Activated CD4-positive, alpha-beta T cell treated with anti-CD3 and anti-CD28 coated beads, Interleukin-2, amount 10 ng/mL, durations not matched to agents 24 days and 14 days (primary cell): ENCODE results near the gene ATP9B. TPM values are rescaled to one million over a fixed set of nuclear protein-coding genes. Genes with fewer than 3 reads are reported as not detected.
"Not testable (repeated sequence)": the region's sequence is repeated elsewhere in the genome, so short reads cannot be mapped to it uniquely, and the experiment has no call there.

Experiments used
- DNase-seq: peaks from one replicate; pipeline ENCODE4 v3.0.0; 2022
- H3K27ac Mint-ChIP-seq: one replicate; pipeline ENCODE4 v1.8.0; 2022; ENCODE audit warnings: mild to moderate bottlenecking, mixed read lengths
- H3K27me3 Mint-ChIP-seq: one replicate; pipeline ENCODE4 v1.8.0; 2022; ENCODE audit warnings: mixed read lengths
- H3K36me3 Mint-ChIP-seq: one replicate; pipeline ENCODE4 v1.8.0; 2022; ENCODE audit warnings: low read depth, mild to moderate bottlenecking, mixed read lengths
- H3K4me1 Mint-ChIP-seq: one replicate; pipeline ENCODE4 v1.8.0; 2021; ENCODE audit warnings: mixed read lengths
- H3K4me3 Mint-ChIP-seq: one replicate; pipeline ENCODE4 v1.8.0; 2022; ENCODE audit warnings: mild to moderate bottlenecking, moderate library complexity, mixed read lengths
- H3K9me3 Mint-ChIP-seq: one replicate; pipeline ENCODE4 v1.8.0; 2021; ENCODE audit warnings: mixed read lengths
- intact Hi-C: fragments of 100-400 bp; cut with micrococcal nuclease; formaldehyde crosslinking; loops from one replicate; pipeline ENCODE4 v1.15.1; 2023
- total RNA-seq: library from RNA; stranded (reverse); gene quantifications from 2 replicates; pipeline ENCODE4 v1.2.3, GENCODE V29; 2022

The ATP9B gene
- total RNA-seq, 1 donor from 2014 or later: 30.3 TPM

GRCh38 chr18:79258447-79258846 lies 189.3 kb downstream of the ATP9B start:
- intact Hi-C loops: no loop called here
- H3K4me3 Mint-ChIP-seq: no peak overlapping the region
- no peaks in the 10 kb centered on the region for H3K4me1 Mint-ChIP-seq
- DNase-seq: peak; percentile 25
- no peaks in the 10 kb centered on the region for H3K36me3 Mint-ChIP-seq
- no peaks in the 10 kb centered on the region for H3K27me3 Mint-ChIP-seq
- no peak overlapping the region for H3K27ac Mint-ChIP-seq
- no peaks in the 10 kb centered on the region for H3K9me3 Mint-ChIP-seq

DNA sequence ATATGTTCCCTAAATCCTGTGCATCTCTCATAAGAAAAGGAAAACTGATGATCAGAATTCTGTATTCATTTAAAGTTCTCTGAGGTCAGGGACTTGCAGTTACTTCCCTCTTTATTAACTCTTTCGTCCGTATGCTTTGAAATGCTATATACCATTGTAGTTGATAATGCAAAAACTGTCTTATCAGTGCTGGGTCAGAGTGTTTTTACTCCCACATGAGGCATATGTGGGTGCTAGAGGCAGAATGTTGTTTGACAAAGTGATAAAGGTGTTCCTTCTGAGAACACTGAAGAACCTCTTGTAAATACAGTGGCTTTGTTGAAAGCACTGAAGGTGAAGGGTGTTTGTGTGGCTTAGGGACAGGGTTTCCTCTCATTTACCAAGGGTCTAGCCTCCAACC lies 190.0 kb downstream of the ATP9B start:
- Mint-ChIP-seq H3K9me3 (no peaks in the 10 kb centered on the region), H3K27me3 (no peaks in the 10 kb centered on the region), H3K4me1 (no peaks in the 10 kb centered on the region), H3K27ac (no peak overlapping the region), H3K4me3 (no peak overlapping the region), H3K36me3 (no peaks in the 10 kb centered on the region)
- intact Hi-C loops: no loop called here
- DNase-seq: peak; percentile 36

DNA sequence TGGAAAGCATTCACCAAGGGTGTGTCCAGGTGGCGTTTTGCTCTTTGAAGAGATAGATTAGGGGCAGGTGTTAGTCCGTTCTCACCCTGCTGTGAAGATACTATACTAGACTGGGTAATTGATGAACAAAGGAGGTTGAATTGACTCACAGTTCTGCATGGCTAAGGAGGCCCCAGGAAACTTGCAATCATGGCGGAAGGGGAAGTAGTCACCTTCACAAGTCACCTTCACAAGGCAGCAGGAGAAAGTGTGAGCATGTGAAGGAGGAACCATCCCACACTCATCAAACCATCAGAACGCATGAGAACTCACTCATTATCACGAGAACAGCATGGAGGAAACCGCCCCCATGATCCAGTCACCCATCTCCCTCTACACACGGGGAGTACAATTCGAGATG lies 190.8 kb downstream of the ATP9B start:
- peak; percentile 40 for DNase-seq
- Mint-ChIP-seq H3K4me3 (no peak overlapping the region), H3K27me3 (no peaks in the 10 kb centered on the region), H3K36me3 (no peaks in the 10 kb centered on the region), H3K27ac (no peak overlapping the region), H3K4me1 (no peaks in the 10 kb centered on the region), H3K9me3 (peaks cover 2% of the 10 kb centered on the region)
- intact Hi-C loops: no loop called here

GRCh38 chr18:79260510-79260909 lies 191.3 kb downstream of the ATP9B start:
- Mint-ChIP-seq H3K27me3 (no peaks in the 10 kb centered on the region), H3K9me3 (peaks cover 6% of the 10 kb centered on the region), H3K4me1 (no peaks in the 10 kb centered on the region), H3K27ac (no peak overlapping the region), H3K4me3 (no peak overlapping the region), H3K36me3 (peaks cover 1% of the 10 kb centered on the region)
- DNase-seq: no peak
- intact Hi-C loops: no loop called here

DNA sequence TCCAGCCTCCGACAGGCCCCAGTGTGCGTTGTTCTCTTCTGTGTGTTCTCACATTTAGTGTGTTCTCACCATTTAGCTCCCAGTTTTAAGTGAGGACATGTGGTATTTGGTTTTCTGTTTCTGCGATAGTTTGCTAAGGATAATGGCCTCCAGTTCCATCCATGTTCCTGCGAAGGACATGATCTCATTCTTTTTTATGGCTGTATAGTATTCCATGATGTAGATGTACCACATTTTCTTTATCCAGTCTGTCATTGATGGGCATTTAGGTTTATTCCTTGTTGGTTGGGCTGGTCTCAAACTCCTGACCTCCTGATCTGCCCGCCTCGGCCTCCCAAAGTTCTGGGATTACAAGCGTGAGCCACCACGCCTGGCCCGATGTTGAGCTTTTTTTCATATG lies 195.9 kb downstream of the ATP9B start:
- H3K36me3 Mint-ChIP-seq, H3K27me3 Mint-ChIP-seq, intact Hi-C loops, DNase-seq, H3K27ac Mint-ChIP-seq, H3K4me1 Mint-ChIP-seq, H3K4me3 Mint-ChIP-seq: not testable (repeated sequence)
- H3K9me3 Mint-ChIP-seq: peaks cover 11% of the 10 kb centered on the region

DNA sequence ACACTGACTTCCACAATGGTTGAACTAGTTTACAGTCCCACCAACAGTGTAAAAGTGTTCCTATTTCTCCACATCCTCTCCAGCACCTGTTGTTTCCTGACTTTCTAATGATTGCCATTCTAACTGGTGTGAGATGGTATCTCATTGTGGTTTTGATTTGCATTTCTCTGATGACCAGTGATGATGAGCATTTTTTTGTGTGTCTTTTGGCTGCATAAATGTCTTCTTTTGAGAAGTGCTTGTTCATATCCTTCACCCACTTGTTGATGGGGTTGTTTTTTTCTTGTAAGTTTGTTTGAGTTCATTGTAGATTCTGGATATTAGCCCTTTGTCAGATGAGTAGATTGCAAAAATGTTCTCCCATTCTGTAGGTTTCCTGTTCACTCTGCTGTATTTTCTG lies 202.6 kb downstream of the ATP9B start:
- H3K27ac Mint-ChIP-seq, intact Hi-C loops, H3K9me3 Mint-ChIP-seq, DNase-seq, H3K4me3 Mint-ChIP-seq, H3K27me3 Mint-ChIP-seq: not testable (repeated sequence)
- Mint-ChIP-seq H3K4me1 (peaks cover 14% of the 10 kb centered on the region), H3K36me3 (peaks cover 12% of the 10 kb centered on the region)

- no peak for DNase-seq
- no peak overlapping the region for H3K27ac Mint-ChIP-seq
These were observed 203.7 kb downstream of the ATP9B start for GRCh38 chr18:79272916-79273315.

DNA sequence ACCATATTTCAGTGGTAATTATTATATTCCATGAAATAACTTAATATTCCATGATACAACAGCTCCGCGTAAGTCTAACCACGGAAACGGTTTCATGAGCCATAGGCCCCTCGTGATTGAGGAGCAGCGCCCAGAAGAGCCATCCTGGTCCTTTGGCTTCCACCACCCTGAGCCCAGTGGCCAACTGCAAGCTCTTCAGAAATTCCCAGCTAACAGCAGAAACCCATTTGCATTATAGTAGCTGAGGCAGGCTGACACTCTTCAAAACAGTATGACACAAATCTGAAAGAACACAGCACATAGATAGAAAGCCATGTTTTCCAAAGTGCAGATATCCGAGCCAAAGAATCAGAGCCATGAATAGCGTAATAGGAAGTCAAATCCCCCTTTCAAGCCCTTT lies 205.6 kb downstream of the ATP9B start:
- Mint-ChIP-seq H3K4me3 (no peak overlapping the region), H3K27me3 (no peaks in the 10 kb centered on the region), H3K27ac (no peak overlapping the region), H3K36me3 (peaks cover 12% of the 10 kb centered on the region), H3K9me3 (no peaks in the 10 kb centered on the region), H3K4me1 (peaks cover 14% of the 10 kb centered on the region)
- DNase-seq: no peak
- intact Hi-C loops: no loop called here

More at GRCh38 chr18:79272916-79273315, 203.7 kb downstream of the ATP9B start:
- H3K4me3 Mint-ChIP-seq: no peak overlapping the region
- no peaks in the 10 kb centered on the region for H3K27me3 Mint-ChIP-seq
- H3K9me3 Mint-ChIP-seq: no peaks in the 10 kb centered on the region
- peaks cover 14% of the 10 kb centered on the region for H3K4me1 Mint-ChIP-seq
- intact Hi-C loops: no loop called here
- peaks cover 12% of the 10 kb centered on the region for H3K36me3 Mint-ChIP-seq

- no peak for DNase-seq
- intact Hi-C loops: no loop called here
- peaks cover 12% of the 10 kb centered on the region for H3K36me3 Mint-ChIP-seq
- no peak overlapping the region for H3K4me3 Mint-ChIP-seq
- H3K9me3 Mint-ChIP-seq: no peaks in the 10 kb centered on the region
- peaks cover 14% of the 10 kb centered on the region for H3K4me1 Mint-ChIP-seq
- no peaks in the 10 kb centered on the region for H3K27me3 Mint-ChIP-seq
- H3K27ac Mint-ChIP-seq: no peak overlapping the region
These were observed 206.3 kb downstream of the ATP9B start for GRCh38 chr18:79275461-79275860.

DNA sequence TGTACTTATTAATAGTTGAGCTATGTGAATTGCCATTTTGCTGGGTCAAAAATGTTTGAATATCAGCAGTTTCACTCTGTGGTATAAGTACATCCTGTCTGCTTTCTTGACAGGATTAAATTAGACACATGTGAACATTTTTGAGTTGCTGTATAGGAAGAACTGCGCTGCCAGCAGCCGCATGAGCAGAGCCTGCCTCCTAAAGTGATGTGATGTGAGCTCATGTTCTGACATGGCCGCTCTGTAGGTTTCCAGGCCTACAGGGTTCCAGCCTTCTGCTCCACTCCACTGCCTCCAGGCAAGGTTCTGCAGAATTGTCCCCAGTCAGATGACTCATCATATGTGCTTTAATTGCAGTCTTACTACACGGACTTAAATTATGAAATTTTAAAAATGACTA lies 206.8 kb downstream of the ATP9B start:
- peak; percentile 54 for DNase-seq
- Mint-ChIP-seq H3K4me1 (peaks cover 14% of the 10 kb centered on the region), H3K4me3 (no peak overlapping the region), H3K36me3 (peaks cover 10% of the 10 kb centered on the region), H3K27me3 (no peaks in the 10 kb centered on the region), H3K9me3 (no peaks in the 10 kb centered on the region), H3K27ac (no peak overlapping the region)
- intact Hi-C loops: no loop called here

DNA sequence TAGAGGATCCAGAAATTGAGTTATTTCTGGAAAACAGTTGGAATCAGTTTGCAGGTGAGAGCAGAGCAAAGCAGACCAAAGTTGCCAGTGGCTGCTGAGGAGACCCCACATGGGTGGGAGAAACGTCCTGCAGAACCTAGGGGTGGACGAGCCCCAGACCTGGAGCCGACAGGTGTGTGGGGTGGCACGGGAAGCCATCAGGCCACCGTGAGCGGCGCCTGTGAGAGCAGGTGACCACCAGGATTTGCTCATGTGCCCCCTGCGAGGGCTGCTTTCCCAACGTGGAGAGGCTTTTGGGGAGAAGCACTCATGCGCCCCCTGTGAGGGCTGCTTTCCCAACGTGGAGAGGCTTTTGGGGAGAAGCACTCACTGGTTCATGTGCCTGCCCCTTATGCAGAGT lies 209.7 kb downstream of the ATP9B start:
- Mint-ChIP-seq H3K4me3 (no peak overlapping the region), H3K36me3 (peaks cover 1% of the 10 kb centered on the region), H3K27me3 (no peaks in the 10 kb centered on the region), H3K9me3 (no peaks in the 10 kb centered on the region), H3K27ac (no peak overlapping the region), H3K4me1 (peaks cover 14% of the 10 kb centered on the region)
- DNase-seq: peak; percentile 49
- intact Hi-C loops: no loop called here

DNA sequence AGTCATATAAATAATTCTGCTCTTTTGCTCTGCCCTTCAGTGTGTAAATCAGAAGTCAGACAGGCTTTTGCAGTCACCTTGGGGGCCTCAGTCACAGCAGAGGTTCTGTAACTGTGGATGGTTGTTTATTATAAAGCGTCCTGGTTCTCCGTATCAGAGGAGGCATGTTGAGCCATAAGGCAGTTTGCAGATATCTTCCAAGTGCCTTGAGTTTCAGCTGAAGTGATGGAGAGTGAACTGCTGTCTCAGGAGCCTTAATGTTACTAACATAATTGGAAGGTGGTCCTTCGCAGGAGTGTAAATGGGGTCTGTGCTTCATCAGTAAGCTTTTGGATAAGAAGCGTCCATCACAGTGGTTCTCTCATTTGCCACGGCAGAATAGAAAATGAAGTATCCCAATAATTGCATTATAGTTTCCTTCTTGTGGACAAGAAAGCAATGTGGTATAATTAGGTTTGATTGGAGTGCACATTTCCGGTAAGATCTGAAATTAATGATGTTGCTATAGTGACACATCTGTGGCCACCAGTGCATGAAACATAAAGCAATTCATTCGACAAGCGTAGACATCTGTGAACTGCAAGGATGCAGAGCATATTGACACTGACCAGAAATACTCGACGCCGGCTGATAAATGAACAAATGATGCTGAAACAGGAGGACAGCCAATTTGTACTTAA lies 214.1 kb downstream of the ATP9B start:
- DNase-seq: peak; percentile 26
- Mint-ChIP-seq H3K27ac (no peak overlapping the region), H3K36me3 (peaks cover 6% of the 10 kb centered on the region), H3K4me3 (no peak overlapping the region), H3K9me3 (peaks cover 2% of the 10 kb centered on the region), H3K27me3 (no peaks in the 10 kb centered on the region), H3K4me1 (no peaks in the 10 kb centered on the region)
- intact Hi-C loops: no loop called here

- DNase-seq: peak; percentile 8
- no peaks in the 10 kb centered on the region for H3K27me3 Mint-ChIP-seq
- no peaks in the 10 kb centered on the region for H3K4me1 Mint-ChIP-seq
- peaks cover 2% of the 10 kb centered on the region for H3K9me3 Mint-ChIP-seq
- H3K27ac Mint-ChIP-seq: no peak overlapping the region
- H3K36me3 Mint-ChIP-seq: peaks cover 6% of the 10 kb centered on the region
- intact Hi-C loops: no loop called here
- no peak overlapping the region for H3K4me3 Mint-ChIP-seq
These were observed 214.7 kb downstream of the ATP9B start for GRCh38 chr18:79283929-79284328.

DNA sequence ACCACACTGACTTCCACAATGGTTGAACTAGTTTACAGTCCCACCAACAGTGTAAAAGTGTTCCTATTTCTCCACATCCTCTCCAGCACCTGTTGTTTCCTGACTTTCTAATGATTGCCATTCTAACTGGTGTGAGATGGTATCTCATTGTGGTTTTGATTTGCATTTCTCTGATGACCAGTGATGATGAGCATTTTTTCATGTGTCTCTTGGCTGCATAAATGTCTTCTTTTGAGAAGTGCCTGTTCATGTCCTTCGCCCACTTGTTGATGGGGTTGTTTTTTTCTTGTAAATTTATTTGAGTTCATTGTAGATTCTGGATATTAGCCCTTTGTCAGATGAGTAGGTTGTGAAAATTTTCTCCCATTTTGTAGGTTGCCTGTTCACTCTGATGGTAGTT lies 216.0 kb downstream of the ATP9B start:
- H3K9me3 Mint-ChIP-seq, H3K27me3 Mint-ChIP-seq, H3K36me3 Mint-ChIP-seq, H3K4me1 Mint-ChIP-seq, H3K27ac Mint-ChIP-seq, intact Hi-C loops, H3K4me3 Mint-ChIP-seq: not testable (repeated sequence)
- DNase-seq: peak; percentile 1

- H3K27me3 Mint-ChIP-seq, H3K27ac Mint-ChIP-seq, H3K4me1 Mint-ChIP-seq, intact Hi-C loops, H3K4me3 Mint-ChIP-seq, H3K36me3 Mint-ChIP-seq, H3K9me3 Mint-ChIP-seq: not testable (repeated sequence)
- peak; percentile 34 for DNase-seq
These were observed 221.2 kb downstream of the ATP9B start for GRCh38 chr18:79290409-79290808.
